ENCODE results near the gene FAP. TPM values are rescaled to one million over a fixed set of nuclear protein-coding genes. Genes with fewer than 3 reads are reported as not detected.

Gene FAP
- total RNA-seq, 1 experiment from 2014 or later, result not detected

DNA sequence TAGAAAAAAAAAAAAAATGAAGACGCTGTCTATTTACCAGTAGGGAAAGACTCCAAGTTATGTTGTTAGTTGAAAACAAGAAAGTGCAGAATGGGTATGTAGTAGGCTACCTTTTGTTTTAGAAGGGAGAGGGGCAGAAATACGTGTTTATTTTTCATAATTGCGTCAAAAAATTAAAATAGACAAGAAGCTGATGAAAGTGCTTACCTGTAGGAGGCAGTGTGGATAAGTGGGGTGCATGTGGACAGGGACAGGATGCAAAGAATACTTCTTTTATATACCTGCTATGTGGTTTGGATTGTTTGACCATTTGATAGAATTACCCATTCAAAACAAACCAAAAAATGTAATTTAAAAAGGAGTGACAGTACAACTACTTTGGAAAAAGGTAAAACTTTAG lies 88.2 kb downstream of the FAP start:
- H3K9ac ChIP-seq (ENCODE audit: low read length), result no peak overlapping the region
- H3K27ac ChIP-seq (ENCODE audit: low read length), result no peak overlapping the region
- intact Hi-C loops (cut with micrococcal nuclease), result no loop called here
- no TSS peak for BruUV-seq (replicated peaks)
- H3K9me3 ChIP-seq (ENCODE audit: low read length), result no peaks in the 10 kb centered on the region
- H3K4me1 ChIP-seq (ENCODE audit: insufficient read depth, low read length), result no peaks in the 10 kb centered on the region
- no peaks in the 10 kb centered on the region for H4K20me1 ChIP-seq (ENCODE audit: low read length)
- TF ChIP-seq EZH2 (IDR thresholded peaks at IDR 0.05; ENCODE audit: low read length, unreplicated experiment) (no peak), EZH2phosphoT487 (IDR thresholded peaks at IDR 0.05; ENCODE audit: borderline replicate concordance, low read length) (no peak), CTCF (conservative IDR thresholded peaks at IDR 0.05; ENCODE audit: low read depth, low read length) (peak; percentile 62)
- ATAC-seq, result no peak
- POLR2A ChIA-PET (ENCODE audit: unreplicated experiment), result no interaction called here
- H3K27me3 ChIP-seq (ENCODE audit: low read length), result no peaks in the 10 kb centered on the region
- H3K79me2 ChIP-seq (ENCODE audit: low read length), result no peaks in the 10 kb centered on the region
- H3K4me3 ChIP-seq (ENCODE audit: low read length), result no peak overlapping the region
- H3K9me2 ChIP-seq (replicated peaks; ENCODE audit: low read length), result no peaks in the 10 kb centered on the region
- no peak overlapping the region for H2AFZ ChIP-seq (ENCODE audit: low read length)
- CTCF ChIA-PET, result interaction anchor here (0.8 to 1.2 kb wide), 2 partner anchors 143 to 146 kb away, joined by 3 to 5 read pairs; no protein-coding TSS in a partner anchor
- DNase-seq, result peak; percentile 35
- H3K4me2 ChIP-seq (ENCODE audit: low read length), result no peak overlapping the region
- H3K36me3 ChIP-seq (ENCODE audit: low read depth, low read length), result no peaks in the 10 kb centered on the region
- no peaks in the 10 kb centered on the region for H3F3A ChIP-seq (ENCODE audit: low read length, unreplicated experiment)

GRCh38 chr2:162153608-162154224 lies 89.5 kb downstream of the FAP start:
- ChIA-PET POLR2A (ENCODE audit: unreplicated experiment) (interaction anchor here (0.6 kb wide), 1 partner anchor 537 kb away, joined by 3 read pairs; no protein-coding TSS in a partner anchor), CTCF (interaction anchor here (0.6 to 1.2 kb wide), 3 partner anchors 43 to 144 kb away, joined by 3 to 15 read pairs (median 13); no protein-coding TSS in a partner anchor)
- BruUV-seq (replicated peaks), result no TSS peak
- Histone ChIP-seq H3K27ac (ENCODE audit: low read length) (no peak overlapping the region), H3K9me3 (ENCODE audit: low read length) (no peaks in the 10 kb centered on the region), H3K4me2 (ENCODE audit: low read length) (no peak overlapping the region), H3F3A (ENCODE audit: low read length, unreplicated experiment) (no peaks in the 10 kb centered on the region), H3K9me2 (replicated peaks; ENCODE audit: low read length) (no peaks in the 10 kb centered on the region), H4K20me1 (ENCODE audit: low read length) (no peaks in the 10 kb centered on the region), H3K27me3 (ENCODE audit: low read length) (no peaks in the 10 kb centered on the region), H2AFZ (ENCODE audit: low read length) (no peak overlapping the region), H3K4me1 (ENCODE audit: insufficient read depth, low read length) (no peaks in the 10 kb centered on the region), H3K4me3 (ENCODE audit: low read length) (no peak overlapping the region), H3K36me3 (ENCODE audit: low read depth, low read length) (no peaks in the 10 kb centered on the region), H3K79me2 (ENCODE audit: low read length) (no peaks in the 10 kb centered on the region), H3K9ac (ENCODE audit: low read length) (no peak overlapping the region)
- intact Hi-C loops (cut with micrococcal nuclease), result loop anchor here (1.0 to 2.0 kb wide), 3 partner anchors 59 to 145 kb away; no protein-coding TSS in a partner anchor
- peak; percentile 93 for ATAC-seq
- no peak for TF ChIP-seq EZH2phosphoT487 (IDR thresholded peaks at IDR 0.05; ENCODE audit: borderline replicate concordance, low read length)
- TF ChIP-seq CTCF (conservative IDR thresholded peaks at IDR 0.05; ENCODE audit: low read depth, low read length), result peak; percentile 87
- DNase-seq, result peak; percentile 81

- ATAC-seq, result no peak
- Histone ChIP-seq H3K36me3 (ENCODE audit: low read depth, low read length) (no peaks in the 10 kb centered on the region), H3K9ac (ENCODE audit: low read length) (no peak within 1 kb of the TSS), H3K27ac (ENCODE audit: low read length) (no peak within 1 kb of the TSS), H3K4me2 (ENCODE audit: low read length) (no peak within 1 kb of the TSS), H3K9me2 (replicated peaks; ENCODE audit: low read length) (no peaks in the 10 kb centered on the region), H4K20me1 (ENCODE audit: low read length) (no peaks in the 10 kb centered on the region), H2AFZ (ENCODE audit: low read length) (no peak within 1 kb of the TSS), H3K27me3 (ENCODE audit: low read length) (no peaks in the 10 kb centered on the region), H3K9me3 (ENCODE audit: low read length) (no peaks in the 10 kb centered on the region), H3F3A (ENCODE audit: low read length, unreplicated experiment) (no peaks in the 10 kb centered on the region), H3K79me2 (ENCODE audit: low read length) (no peaks in the 10 kb centered on the region), H3K4me1 (ENCODE audit: insufficient read depth, low read length) (peaks cover 4% of the 10 kb centered on the region), H3K4me3 (ENCODE audit: low read length) (no peak within 1 kb of the TSS)
- POLR2A ChIA-PET (ENCODE audit: unreplicated experiment), result no interaction called here
- DNase-seq, result no peak
- TF ChIP-seq CTCF (conservative IDR thresholded peaks at IDR 0.05; ENCODE audit: low read depth, low read length) (no peak), EZH2phosphoT487 (IDR thresholded peaks at IDR 0.05; ENCODE audit: borderline replicate concordance, low read length) (no peak), EZH2 (IDR thresholded peaks at IDR 0.05; ENCODE audit: low read length, unreplicated experiment) (no peak)
- intact Hi-C loops (cut with micrococcal nuclease), result loop anchor here (2.0 kb wide), 1 partner anchor 61 kb away; no protein-coding TSS in a partner anchor
- CTCF ChIA-PET, result no interaction called here
- BruUV-seq (replicated peaks), result no TSS peak
Measured at GRCh38 chr2:162152147-162152546, 91.1 kb downstream of the FAP start, which contains the start of gene GCG. Gene GCG (minus strand): TSS chr2:162152247. CDS start chr2:162149178, 3,069 bp downstream.
